GM19238 (cell line): ENCODE results near the gene CRACDL.

ENCODE experiments used
- DNase-seq: peaks from one replicate; pipeline ENCODE4 v3.0.0; 2011; ENCODE audit warnings: low spot score; ENCODE audit not compliant: insufficient read length

CRACDL gene

GRCh38 chr2:98751748-98752147, 184.3 kb downstream of the CRACDL start:
- no peak for DNase-seq

GRCh38 chr2:98750593-98751282, 185.3 kb downstream of the CRACDL start:
- no peak for DNase-seq

GRCh38 chr2:98749066-98749450, 187.0 kb downstream of the CRACDL start:
- DNase-seq, result no peak

DNA sequence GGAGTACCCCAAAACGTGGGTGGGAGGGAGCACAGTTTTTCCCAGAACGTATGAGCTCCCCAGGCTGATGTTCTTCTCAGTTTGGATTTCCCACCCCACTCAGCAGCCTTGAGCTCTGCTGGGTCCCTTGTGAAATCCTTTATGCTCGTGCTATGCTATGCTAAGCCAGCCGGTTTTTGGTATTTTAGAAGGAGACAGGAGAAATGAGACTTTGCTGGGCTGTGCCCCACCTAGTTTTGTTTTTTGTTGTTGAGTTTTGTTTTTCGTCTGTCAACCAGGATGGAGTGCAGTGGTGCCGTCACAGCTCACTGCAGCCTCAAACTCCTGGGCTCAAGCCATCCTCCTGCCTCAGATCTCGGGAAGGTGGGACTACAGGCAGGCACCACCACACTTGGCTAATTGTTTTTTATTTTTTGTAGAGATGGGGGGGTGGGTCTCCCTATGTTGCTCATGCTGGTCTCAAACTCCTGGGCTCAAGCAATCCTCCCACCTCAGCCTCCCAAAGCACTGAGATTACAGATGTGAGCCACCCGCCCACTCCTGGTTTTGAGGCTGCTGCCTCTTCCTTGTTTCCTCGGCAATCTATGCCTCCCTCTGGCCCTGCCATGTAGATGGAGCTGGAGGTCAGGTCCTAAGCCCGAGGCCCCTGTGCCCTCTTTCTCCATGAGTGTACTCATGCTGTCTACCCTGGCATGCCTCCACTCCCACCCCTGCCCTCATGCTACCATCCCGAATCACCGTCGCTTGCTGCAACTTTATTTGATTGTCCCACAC, 187.5 kb downstream of the CRACDL start:
- DNase-seq, result no peak

- no peak for DNase-seq
These were observed 188.1 kb downstream of the CRACDL start for GRCh38 chr2:98747888-98748287.

DNA sequence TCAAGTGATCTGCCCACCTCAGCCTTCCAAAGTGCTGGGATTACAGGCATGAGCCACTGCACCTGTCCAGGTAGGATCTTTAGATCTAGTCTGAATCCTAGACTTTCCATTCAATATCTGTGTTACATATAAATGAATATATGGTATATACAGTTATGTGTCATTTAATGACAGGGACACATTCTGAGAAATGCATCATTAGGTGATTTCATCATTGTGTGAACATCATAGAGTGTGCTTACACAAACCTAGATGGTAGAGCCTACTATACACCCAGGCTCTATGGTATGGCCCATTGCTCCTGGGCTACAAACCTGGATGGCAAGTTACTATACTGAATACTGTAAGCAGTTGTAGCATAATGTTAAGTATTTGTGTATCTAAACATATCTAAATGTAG, 189.6 kb downstream of the CRACDL start:
- DNase-seq, result no peak

DNA sequence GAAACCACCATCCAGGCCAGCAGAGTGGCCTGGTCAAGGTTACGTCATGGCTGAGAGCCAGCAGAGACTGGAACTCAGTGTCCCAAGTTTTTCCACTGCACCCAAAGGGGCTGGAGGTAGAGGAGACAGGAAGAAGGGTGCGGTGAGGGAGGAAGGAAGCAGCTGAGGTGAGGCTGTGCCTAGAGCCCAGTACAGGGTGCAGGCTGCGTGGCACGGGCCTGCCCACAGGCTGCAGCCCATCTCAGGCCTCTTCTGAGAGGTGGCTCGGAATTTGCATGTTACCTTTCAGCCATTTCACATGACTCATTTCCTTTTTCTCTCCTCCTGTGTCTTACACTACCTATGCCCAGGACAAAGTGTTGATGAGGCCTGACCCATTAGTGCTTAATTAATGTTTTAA, 191.4 kb downstream of the CRACDL start:
- DNase-seq, result no peak
